ENCODE data around the gene HOXA10.

The HOXA10 gene

DNA sequence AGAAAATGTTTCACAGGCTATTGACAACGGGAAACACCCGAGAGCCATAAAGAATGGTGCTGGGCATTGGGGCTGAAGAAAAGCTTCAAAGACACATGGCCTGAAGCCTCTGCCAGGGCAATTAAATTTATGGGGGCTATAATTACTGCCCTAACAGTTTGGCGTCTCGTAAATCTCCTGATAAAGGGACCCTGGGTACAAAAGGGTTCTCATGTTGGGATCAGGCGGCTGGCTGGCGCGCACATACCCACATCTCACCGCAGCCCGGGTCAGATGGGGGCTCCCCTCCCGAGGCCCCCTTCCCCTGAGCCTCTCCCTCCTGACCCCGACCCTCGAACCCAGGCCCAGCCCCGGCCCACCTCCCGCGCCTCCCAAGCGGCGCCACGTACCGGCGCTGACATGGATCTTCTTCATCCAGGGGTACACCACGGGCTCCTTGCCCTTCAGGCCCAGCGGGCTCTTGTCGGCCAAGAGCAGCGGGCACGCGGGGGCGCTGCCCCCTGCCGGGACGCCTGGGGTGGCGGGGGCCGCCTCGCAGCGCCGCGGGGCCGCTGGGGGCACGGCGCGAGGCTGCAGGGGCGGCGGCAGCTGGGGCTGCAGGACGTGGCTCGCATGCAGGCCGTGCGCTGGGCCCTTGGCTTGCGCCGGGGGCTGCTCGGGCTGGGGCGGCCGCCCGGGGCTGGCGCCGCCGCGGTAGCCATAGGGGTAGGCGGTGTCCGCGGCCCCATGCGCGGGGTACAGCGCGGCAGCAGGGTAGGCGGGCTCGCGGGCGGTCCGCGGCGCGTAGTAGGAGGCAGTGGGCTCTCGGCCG is 44.2 kb downstream of the HOXA10 start:
- peak; percentile 46 for DNase-seq (ENCODE audit: low spot score)

DNA sequence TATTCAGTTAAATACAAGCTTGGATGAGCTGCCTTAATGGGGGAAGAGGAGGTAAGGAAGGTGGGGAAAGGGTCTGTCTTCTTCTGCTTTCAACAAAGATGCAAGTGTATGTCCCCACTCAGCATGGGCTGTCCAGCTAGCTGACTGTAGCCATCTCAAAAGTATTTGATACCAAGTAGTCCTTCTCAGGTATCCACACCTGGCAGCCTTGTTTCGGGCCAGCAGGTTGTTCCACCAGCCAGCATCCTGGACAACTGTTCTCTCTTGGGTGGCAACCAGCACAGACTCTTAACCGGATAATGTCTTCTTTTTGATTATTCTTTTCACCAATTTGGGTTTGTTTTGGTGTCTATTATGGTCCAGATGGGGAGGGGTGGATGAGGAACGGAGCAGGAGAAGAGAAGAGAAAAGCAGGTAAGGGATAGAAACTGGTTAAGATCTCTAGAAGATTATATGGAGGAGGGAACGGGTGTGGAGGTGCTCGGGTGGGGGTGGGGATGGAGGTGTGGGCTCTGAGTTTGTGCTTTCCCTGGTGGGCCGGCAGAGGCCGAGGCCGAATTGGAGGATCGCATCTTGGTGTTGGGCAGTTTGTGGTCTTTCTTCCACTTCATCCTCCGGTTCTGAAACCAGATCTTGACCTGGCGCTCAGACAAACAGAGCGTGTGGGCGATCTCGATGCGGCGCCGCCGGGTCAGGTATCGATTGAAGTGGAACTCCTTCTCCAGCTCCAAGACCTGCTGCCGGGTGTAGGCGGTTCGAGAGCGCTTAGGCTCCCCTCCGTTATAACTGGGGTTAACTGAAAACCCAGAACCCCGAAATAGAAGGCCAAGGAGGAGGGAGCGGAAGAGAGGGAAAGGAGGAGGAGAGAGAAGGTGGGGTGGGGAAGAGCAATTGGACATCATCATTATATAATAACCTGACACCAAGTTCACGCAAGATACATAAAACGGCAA is 45.1 kb downstream of the HOXA10 start:
- no peak for DNase-seq (ENCODE audit: low spot score)

DNA sequence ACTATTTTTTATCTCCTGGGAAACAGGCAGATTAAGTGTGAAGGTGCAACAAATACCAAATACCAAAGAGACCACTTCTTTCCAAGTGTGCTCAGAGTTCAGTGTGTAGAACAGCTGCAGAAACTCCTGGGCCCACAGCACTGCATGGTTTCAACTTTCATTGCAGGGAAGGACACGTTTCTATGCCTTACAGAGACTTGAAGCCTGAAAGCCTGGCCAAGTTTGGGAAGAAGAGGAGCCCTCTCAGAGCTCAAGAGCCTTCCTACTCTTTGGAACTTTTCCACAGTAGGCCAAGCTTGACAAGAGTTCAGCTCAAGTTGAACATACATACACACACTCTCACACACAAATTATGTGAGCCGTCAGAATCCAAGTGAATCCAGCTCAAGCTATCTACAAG is 46.1 kb downstream of the HOXA10 start:
- DNase-seq (ENCODE audit: low spot score), result no peak

DNA sequence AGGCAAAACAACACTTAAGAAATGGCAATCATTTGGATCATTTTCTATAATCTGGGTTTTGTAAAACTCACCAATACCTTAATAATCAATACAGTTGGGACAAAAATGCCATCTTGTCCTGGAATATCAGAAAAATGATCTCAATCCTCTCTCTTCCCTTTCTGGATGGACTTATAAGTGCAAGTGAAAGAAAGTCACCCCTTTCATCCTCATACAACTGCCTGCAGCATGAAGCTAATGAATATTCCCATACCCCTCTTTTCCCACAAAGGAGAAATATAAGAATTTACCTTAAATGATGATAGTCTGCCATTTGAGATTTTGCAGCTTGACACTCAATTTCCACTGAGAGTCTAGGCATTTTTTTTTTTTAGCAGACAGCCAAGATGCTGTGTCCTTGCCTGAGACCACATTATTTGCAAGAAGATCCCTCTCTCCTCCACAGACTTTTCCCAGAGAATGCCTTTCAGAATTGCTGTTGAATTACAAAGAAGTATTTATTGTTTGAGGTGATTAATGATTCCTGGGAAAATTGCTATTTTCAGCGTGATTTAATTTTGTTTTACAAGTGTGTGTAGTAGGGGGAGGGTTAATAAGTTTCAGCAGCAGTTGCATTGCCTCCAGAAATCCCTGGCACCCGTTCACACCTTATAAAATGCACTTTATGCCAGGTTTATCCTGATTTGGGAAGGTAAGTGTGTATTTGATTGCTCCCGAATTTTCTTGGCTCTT is 47.4 kb downstream of the HOXA10 start:
- no peak for DNase-seq (ENCODE audit: low spot score)

DNA sequence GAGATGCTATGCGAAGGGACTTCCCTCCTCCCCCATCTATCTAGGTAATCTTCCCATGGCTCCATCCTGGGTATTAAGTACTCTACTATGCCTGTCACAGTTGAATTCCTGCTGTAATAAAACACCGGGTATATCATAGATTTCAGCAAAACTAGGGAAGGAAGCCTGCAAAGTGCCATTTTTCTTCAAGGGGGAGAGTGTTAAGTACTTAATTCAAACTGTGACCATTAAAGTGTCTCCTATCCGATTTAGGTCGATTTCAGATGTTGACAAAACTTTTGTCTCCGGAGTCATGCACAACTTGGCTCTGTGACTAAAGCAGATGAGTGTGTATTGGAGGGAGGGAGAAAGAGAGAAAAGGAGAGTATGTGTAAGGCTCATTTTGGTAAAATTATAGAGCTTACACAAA is 48.1 kb downstream of the HOXA10 start:
- DNase-seq (ENCODE audit: low spot score), result no peak

DNA sequence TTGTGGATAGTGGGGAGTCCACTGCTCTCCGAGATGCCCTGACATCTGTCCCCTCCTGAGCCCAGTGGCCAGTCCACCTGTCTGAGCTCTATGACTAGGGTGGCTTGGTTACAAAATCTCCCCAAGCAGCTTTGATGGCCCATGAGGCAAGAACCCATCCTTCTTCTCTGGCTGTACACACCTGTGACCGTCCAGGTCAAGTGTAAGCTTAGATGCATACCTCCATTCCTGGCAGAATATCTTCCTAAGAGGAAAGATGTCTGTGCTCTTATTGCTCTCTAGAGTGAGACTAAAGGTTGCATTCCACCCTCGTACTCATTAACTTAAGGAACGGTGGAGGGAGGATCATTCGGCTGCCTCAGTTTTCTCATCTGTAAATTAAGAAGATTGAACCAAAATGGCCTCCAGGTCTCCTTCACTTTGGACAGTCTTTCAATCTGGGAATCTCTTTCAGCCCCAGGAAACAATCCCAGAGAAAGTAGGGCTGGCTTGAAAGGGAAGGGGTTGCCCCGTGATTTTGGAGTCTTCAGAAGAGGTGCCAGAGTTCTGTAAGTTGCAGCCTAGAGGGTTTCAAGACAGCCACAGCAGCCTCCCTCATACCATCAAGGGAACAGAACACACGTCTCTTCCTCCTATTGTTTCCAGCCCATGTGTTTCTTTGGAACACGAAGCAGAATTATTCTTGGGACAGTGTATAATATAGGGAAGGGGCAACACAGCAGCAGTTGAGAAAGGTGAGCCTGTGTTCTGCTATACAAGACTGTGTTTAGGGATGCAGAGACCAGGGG is 49.0 kb downstream of the HOXA10 start:
- DNase-seq (ENCODE audit: low spot score), result peak; percentile 22

DNA sequence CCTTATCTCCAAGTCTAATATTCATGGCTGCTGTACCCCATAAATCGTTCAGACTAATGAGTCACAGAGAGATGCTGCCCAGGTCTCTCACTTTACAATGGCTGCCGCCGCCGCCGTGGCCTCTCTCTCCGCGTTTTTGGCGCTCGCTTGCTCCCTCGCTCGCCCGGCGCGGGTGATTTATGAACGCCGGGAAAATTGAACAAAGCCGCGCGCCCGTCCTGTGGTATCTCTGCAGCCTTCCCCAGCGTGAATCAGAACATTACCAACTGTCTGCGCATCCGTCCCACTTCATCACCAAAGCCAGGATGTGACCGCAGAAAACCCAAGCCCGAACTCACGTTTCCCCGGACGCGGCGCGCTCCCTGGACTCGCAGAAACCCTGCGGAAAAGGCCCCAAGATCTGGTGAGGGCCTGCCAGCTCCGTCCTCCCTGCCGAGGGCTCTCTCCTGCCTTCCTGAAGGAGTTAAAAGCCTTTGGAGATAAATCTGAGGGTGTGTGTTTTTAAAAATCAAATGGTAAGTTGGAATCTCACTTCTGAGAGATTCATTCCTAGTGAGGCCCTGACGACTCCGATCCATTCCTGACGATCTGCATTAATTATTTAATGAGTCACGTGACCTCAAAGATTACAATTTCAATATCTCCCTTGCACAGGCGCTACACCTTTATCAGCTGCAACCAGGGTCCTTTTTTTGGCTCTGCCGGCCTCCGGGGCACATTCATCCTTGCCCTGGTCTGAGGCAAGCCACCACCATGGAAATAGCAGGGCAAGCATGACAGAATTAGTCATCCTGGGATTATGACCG is 49.8 kb downstream of the HOXA10 start:
- DNase-seq (ENCODE audit: low spot score), result no peak

DNA sequence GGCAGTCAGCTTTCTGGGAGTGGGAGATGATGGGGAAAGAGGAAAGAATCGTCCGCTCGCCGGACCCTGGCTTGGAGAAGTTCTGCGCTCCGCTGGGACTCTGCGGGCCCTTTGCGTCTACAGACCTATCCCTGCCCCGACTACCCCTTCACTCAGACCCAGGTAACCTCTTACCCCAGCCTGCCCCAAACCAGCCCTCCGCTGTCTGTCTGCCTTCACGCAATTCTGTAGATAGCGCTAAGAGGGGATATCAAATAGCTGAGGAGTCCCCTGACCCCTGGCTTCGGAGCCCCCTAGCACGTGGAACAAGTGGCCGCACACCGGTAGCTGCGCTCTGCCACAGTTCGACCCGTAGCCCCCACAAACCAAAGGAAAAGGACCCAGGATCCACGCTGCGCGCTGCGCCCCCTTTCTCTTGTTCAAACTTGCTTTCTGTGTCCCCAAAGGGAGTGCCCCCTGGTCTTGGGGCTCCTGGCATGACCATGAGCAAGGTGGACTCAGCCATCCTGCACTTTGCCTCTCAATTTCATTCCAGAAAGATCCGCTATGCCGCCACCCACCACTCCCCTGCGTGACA is 50.6 kb downstream of the HOXA10 start:
- no peak for DNase-seq (ENCODE audit: low spot score)

DNA sequence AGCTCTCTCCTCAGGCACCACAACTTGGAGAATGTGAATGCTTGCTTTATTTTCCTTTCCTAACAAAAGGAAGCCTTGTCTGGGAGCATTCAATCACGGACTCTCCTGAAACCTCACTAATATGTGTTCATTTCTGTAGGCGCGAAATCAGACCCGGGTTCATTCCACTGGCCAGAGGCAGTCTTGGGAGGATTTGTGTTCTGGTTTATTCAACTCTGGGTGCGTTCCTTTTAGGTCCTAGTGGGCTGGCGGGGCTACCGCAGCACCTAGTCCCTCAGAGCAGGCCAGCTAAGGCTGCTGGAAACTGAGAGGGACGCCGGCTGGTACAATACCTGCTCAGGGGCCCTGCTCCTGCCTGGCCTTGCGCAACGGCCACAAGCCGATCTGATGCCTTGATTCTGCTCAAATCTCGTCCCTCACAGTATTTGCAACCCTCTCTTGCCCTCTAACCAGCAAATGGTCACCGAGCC is 51.1 kb downstream of the HOXA10 start:
- DNase-seq (ENCODE audit: low spot score), result no peak

DNA sequence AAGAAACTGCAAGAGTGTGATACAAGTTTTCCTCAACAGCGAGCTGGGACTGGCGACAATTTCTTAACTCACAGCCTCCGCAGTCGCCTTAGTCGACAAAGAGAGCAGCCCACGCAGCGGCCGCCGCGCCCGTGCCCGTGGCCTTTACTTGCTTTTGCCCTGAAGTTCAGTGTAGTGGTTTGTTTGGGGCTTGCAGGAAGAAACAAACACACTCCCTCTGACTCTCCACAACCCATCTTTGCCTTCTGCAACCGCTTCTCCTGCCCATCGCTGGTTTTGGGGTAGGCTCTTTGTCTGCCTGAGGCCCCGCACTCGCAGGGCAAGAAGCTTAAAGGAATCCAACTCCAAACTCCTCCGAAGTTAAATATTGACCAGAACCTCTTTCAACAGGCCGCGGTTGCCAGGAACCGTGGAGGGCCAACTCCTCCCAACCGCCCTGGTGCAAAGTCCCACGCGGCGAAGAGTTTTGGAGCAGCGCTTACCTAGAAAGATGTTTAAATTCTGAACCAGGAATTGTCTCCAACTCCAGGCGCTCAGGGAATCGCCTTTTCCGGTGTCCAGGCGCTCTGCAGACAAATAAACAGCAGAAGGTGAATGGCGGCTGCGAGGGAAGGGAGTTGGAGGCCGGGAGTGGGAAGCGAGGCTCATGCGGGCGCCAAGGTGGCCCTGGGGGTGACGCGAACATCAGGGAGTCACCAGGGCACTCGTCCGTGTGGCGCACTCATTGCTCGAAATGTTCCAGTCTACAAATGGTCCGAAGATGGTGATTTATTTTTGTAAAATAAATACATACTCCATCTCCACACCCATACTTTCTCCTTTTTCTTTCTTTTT is 51.8 kb downstream of the HOXA10 start:
- DNase-seq (ENCODE audit: low spot score), result peak; percentile 23

DNA sequence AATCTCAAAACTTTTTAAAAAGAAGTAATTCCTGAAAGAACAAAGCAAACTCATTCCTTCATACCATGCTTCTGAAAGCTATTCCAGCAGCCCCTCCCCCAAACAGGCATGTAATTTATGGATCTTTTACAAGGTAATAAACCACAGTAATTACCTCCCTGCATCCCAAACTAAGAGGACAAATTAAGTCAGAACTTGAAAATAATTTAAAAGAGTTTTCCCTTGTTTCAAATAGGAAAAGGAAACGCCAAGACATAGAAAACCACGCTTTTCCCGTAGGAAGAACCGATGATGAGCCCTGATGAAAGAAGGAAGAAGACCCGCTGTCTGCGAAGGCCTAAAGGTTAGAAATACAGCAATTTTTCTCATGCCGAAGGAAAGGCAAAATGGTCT is 52.4 kb downstream of the HOXA10 start:
- no peak for DNase-seq (ENCODE audit: low spot score)

Measured in D341Med (cell line).